ENCODE data around the gene NHLRC4. TPM values are rescaled to one million over a fixed set of nuclear protein-coding genes. Genes with fewer than 3 reads are reported as not detected.

Gene NHLRC4
- total and polyA plus RNA-seq, 2 of the 13 experiments (the other 11 are each of a cell fraction or from before 2014, with no cell fraction given), result 0.40 to 0.59 TPM

DNA sequence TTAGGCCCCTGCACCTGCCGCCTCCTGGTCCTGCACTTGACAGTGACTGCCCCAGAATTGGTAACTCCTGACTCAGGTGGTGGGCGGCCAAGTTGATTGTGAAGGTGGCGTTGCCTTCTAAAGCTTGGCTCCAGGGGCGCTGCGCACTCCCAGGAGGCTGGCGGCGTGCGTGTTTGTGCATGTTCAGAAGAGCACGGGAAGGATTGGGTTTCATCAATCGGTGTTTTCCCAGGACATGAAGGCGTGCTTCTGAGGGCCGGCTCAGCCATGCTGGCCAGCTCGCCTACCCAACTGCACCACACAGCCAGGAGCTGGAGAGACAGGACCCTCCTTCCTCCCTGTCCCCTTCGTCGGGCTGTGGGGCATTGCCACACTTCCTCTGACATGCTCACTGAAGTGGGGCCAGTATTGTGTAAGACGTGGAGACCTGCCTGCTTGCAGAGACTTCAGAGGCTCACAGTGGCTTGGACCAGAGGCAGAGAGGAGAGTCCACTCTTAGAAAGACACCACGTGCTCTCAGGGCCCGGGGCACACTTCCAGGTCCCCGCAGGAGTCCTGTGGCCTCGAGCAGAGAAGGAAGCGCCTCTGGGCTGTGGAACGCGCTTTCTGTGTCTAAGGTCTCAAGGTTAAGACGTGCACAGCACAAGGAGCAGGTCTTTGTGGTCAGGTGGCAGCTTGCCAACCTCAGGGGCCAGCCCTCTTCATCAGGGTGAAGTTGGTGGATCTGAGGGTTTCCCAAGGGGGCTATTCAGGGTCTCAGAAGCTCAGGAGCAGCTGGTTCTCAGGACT, 25.9 kb downstream of the NHLRC4 start (continued):
- TF ChIP-seq, protein P1, sequence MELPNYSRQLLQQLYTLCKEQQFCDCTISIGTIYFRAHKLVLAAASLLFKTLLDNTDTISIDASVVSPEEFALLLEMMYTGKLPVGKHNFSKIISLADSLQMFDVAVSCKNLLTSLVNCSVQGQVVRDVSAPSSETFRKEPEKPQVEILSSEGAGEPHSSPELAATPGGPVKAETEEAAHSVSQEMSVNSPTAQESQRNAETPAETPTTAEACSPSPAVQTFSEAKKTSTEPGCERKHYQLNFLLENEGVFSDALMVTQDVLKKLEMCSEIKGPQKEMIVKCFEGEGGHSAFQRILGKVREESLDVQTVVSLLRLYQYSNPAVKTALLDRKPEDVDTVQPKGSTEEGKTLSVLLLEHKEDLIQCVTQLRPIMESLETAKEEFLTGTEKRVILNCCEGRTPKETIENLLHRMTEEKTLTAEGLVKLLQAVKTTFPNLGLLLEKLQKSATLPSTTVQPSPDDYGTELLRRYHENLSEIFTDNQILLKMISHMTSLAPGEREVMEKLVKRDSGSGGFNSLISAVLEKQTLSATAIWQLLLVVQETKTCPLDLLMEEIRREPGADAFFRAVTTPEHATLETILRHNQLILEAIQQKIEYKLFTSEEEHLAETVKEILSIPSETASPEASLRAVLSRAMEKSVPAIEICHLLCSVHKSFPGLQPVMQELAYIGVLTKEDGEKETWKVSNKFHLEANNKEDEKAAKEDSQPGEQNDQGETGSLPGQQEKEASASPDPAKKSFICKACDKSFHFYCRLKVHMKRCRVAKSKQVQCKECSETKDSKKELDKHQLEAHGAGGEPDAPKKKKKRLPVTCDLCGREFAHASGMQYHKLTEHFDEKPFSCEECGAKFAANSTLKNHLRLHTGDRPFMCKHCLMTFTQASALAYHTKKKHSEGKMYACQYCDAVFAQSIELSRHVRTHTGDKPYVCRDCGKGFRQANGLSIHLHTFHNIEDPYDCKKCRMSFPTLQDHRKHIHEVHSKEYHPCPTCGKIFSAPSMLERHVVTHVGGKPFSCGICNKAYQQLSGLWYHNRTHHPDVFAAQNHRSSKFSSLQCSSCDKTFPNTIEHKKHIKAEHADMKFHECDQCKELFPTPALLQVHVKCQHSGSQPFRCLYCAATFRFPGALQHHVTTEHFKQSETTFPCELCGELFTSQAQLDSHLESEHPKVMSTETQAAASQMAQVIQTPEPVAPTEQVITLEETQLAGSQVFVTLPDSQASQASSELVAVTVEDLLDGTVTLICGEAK (IDR thresholded peaks at IDR 0.05), result no peak
- TF ChIP-seq, protein P1 (CRISPR knock-in tag; IDR thresholded peaks at IDR 0.05), result peak; percentile 21; the same call in 1 of the 2 replicates
- TF ChIP-seq, protein P2, sequence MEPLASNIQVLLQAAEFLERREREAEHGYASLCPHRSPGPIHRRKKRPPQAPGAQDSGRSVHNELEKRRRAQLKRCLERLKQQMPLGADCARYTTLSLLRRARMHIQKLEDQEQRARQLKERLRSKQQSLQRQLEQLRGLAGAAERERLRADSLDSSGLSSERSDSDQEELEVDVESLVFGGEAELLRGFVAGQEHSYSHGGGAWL (CRISPR knock-in tag; IDR thresholded peaks at IDR 0.05), result no peak
- TF ChIP-seq NFKBIZ (CRISPR knock-in tag; IDR thresholded peaks at IDR 0.05) (0 out of 2 replicates have a peak, but pooled peaks have one; percentile 29), FOSL2 (CRISPR knock-in tag; IDR thresholded peaks at IDR 0.05) (peak; percentile 33; the same call in 1 of the 2 replicates), KLF9 (CRISPR knock-in tag; IDR thresholded peaks at IDR 0.05; ENCODE audit: low read depth) (no peak), CBFB (CRISPR knock-in tag; IDR thresholded peaks at IDR 0.05) (no peak), ISL2 (CRISPR knock-in tag; IDR thresholded peaks at IDR 0.05) (no peak), NKX3-1 (CRISPR knock-in tag; IDR thresholded peaks at IDR 0.05) (no peak), TOPORS (CRISPR knock-in tag; IDR thresholded peaks at IDR 0.05) (no peak), TGIF2 (CRISPR knock-in tag; IDR thresholded peaks at IDR 0.05) (peak; percentile 66; the same call in 1 of the 2 replicates), REXO4 (CRISPR knock-in tag; IDR thresholded peaks at IDR 0.05; ENCODE audit: borderline replicate concordance) (peak; percentile 72; the same call in 1 of the 2 replicates), ZMYM3 (CRISPR knock-in tag; IDR thresholded peaks at IDR 0.05) (no peak)
- TF ChIP-seq, protein P3, sequence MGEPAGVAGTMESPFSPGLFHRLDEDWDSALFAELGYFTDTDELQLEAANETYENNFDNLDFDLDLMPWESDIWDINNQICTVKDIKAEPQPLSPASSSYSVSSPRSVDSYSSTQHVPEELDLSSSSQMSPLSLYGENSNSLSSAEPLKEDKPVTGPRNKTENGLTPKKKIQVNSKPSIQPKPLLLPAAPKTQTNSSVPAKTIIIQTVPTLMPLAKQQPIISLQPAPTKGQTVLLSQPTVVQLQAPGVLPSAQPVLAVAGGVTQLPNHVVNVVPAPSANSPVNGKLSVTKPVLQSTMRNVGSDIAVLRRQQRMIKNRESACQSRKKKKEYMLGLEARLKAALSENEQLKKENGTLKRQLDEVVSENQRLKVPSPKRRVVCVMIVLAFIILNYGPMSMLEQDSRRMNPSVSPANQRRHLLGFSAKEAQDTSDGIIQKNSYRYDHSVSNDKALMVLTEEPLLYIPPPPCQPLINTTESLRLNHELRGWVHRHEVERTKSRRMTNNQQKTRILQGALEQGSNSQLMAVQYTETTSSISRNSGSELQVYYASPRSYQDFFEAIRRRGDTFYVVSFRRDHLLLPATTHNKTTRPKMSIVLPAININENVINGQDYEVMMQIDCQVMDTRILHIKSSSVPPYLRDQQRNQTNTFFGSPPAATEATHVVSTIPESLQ (CRISPR knock-in tag; conservative IDR thresholded peaks at IDR 0.05), result no peak
- TF ChIP-seq, protein P4, sequence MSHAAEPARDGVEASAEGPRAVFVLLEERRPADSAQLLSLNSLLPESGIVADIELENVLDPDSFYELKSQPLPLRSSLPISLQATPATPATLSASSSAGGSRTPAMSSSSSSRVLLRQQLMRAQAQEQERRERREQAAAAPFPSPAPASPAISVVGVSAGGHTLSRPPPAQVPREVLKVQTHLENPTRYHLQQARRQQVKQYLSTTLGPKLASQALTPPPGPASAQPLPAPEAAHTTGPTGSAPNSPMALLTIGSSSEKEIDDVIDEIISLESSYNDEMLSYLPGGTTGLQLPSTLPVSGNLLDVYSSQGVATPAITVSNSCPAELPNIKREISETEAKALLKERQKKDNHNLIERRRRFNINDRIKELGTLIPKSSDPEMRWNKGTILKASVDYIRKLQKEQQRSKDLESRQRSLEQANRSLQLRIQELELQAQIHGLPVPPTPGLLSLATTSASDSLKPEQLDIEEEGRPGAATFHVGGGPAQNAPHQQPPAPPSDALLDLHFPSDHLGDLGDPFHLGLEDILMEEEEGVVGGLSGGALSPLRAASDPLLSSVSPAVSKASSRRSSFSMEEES (CRISPR knock-in tag; IDR thresholded peaks at IDR 0.05), result peak; percentile 47; the same call in 1 of the 2 replicates
